Esophagus mucosa (tissue), 1 donor: ENCODE results near the gene CERT1. TPM values are rescaled to one million over a fixed set of nuclear protein-coding genes. Genes with fewer than 3 reads are reported as not detected.
"Not testable (repeated sequence)": the region's sequence is repeated elsewhere in the genome, so short reads cannot be mapped to it uniquely, and the experiment has no call there.

Experiments used
- ATAC-seq: fragments of 200-7000 bp; cut with Tn5 transposase; one replicate; pipeline ENCODE4 v1.9.1; 2020
- total RNA-seq: library from RNA; stranded (reverse); gene quantifications from one replicate; pipeline ENCODE4 v1.2.4, GENCODE V29; 2023
- donor health status: DM: yes; HTN: yes; CAD: no.

The CERT1 gene
- total RNA-seq, 1 donor from 2014 or later: 27.6 TPM

DNA sequence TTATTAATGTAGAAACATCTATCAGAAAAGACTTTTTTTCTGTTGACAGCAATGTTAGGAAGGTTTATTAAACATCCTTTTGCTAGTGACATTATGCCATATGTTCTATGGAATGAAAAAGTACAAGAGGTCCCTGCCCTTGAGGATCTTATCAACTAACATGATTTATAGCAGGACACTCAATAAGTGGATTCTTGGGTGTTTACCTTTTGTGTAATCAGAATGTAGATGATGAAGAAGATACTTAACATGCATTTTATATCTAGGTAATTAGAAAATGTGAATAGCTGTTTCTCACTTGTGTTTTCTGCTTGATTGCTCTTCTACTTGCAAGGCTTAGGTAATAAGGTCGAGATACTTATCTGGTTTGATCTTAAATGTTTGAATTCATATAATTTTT, 169.5 kb downstream of the CERT1 start:
- ATAC-seq: no peak

DNA sequence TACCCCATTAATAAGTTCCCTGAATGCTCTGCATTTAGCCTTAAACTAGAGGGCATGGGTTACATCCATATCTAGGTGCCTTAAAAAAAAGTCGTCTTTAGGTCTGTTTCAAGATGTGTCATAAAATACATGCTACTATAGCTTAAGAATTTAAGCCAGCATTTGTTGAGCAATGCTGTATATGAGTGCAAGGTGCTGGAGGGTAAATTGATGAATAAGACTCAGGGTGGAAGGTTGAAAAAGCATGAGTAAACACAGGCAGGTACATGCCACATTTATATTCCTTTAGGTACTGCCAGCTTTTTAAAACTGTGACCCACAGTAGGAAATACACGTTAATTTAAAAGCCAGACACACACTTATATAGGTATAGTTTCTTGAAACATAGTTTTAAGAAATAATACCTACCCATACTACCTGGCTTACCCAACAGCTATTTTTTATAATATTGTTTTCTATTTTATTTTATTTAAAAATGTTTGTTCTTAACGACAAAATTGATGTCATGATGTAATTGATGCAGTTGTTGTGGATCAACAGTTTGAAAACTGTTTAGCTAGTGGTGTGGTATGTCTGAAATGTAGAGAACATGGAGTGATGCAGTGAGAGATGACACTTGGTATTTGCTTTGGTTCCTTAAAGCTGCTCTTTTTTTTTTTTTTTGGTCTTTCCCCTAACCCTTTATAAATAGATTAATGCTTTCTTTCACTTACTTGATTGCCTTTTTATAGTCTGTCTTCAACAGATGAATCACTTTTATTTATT, 170.5 kb downstream of the CERT1 start:
- peak; percentile 57 for ATAC-seq

DNA sequence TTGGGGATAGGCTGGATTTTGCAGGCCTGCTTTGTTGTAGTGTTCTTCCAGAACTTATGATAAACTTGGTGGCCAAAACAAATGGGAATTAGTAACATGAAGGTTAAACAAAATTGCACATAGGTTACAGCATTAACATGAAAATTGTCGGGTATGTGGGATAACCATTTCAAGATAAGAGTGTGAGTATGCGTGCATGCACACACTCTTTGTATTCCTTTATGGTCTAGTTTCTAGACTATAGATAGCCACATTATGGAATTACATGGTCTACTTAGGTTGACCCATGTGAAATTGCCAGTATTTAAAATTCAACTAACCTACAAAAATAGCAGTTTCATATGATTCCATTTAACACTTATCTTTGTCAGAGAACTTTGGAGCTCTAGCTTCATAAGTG, 173.0 kb downstream of the CERT1 start:
- no peak for ATAC-seq

DNA sequence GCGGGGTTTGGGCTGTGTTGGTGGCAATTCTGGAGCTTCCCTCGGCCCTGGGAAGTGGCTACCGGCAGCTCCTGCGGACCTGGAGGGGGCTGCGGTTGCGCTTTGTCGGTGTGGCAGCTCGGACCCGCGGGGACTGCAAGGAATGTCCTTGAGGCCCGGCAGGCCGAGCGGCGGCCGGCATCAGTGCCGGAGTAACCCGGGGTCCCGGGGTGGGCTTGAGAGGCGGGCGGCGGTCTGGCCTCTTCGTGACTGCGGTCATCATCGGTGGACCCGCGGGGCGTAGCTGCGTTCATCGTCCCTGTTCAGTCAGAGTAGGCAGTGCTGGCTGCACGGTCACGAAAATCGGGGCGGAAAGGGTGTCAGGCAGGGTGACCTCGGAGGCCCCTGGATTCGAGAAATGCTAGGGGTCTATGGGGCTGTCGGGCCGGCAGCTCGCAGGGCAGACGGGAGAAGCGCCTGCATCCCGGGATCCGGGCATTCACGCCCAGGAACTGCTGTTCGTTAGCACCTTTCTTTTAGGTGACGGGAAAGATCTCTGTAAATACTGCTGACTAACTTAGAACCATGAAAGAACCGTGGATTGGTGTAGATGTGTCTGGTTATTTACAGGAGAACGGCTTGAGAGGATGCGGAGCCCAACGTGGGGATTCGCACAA, 173.9 kb downstream of the CERT1 start:
- no peak for ATAC-seq

DNA sequence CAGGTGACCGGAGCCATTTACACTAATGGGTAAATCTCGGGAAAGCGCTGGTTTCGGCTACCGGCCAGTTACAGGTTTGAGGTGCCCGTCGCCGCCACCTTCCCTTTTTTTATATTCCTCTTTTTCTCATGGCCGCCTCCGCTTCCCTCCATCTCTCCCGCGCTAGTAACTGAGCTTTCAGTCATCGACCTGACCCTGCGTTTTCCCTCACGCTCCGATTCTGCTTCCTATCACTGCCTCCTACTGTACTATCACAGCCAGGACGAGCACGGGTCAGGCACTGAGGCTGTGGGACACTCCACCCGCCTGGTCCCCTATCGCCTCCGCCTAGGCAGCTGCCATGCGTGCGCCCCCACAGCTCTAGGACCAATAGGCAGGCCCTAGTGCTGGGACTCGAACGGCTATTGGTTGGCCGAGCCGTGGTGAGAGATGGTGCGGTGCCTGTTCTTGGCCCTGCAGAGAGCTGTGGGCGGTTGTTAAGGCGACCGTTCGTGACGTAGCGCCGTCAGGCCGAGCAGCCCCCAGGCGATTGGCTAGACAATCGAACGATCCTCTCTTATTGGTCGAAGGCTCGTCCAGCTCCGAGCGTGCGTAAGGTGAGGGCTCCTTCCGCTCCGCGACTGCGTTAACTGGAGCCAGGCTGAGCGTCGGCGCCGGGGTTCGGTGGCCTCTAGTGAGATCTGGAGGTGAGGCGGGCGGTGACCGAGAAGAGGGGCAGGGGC, 174.7 kb downstream of the CERT1 start, which contains the start of gene HMGCR:
Gene HMGCR, plus strand, starts transcription at position 606 of the 722 bp plus-strand sequence. CDS start 5,386 bp downstream, outside the sequence.
- peak; percentile 98 for ATAC-seq

DNA sequence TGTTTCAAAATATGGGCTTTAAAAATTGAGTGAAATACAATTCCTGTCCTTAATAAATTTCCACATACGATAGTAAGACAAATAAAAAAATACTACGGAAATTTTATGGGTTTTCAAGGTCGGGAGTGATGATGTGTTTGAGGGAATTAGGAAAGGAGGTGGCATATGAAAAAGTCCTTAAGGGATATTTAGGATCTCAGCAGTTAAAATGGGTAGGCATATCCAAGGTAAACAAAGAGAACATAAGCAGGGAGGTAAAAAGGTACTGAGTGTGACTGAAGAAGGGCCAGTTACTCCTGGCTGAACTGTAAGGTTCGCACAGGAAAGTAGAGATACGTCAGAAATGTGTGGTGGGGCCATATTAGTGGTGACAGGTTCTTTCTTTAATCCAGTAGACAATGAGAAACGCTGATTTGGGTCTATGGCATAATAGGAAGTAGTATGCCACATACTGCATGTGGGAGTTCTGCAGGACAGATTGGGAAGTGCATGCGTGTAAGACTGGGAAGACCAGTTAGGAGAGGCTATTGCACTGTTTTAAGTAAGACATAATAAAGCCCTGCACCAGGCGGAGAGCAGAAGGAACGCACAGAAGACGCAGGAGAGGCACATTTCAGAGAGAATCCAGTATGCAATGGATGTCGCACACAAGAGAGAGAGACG, 175.3 kb downstream of the CERT1 start:
- peak; percentile 81 for ATAC-seq

DNA sequence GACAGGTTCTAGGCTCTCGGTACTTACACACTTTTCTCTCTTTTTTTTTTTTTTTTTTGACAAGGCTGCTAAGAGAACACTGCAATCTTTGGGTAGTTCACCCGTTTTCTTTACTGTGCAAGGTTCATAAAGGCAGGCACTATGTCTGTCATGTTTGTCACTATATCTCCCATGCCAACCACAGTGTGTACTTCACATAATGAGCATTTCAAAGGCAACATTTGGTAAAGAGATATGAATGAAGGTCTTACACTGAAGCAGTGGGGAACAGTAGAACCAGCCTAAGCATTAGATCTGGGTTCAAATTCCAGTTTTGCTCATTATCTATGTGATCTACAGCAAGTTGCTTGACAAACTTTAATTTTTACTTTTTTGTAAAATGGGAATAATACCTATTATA, 175.9 kb downstream of the CERT1 start:
- no peak for ATAC-seq

DNA sequence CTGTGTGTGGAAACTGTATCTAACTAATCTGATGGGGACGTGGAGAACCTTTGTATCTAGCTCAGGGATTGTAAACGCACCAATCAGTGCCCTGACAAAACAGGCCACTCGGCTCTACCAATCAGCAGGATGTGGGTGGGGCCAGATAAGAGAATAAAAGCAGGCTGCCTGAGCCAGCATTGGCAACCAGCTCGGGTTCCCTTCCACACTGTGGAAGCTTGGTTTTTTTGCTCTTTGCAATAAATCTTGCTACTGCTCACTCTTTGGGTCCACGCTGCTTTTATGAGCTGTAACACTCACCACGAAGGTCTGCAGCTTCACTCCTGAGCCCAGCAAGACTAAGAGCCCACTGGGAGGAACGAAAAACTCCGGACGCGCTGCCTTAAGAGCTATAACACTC, 177.0 kb downstream of the CERT1 start:
- ATAC-seq: not testable (repeated sequence)

DNA sequence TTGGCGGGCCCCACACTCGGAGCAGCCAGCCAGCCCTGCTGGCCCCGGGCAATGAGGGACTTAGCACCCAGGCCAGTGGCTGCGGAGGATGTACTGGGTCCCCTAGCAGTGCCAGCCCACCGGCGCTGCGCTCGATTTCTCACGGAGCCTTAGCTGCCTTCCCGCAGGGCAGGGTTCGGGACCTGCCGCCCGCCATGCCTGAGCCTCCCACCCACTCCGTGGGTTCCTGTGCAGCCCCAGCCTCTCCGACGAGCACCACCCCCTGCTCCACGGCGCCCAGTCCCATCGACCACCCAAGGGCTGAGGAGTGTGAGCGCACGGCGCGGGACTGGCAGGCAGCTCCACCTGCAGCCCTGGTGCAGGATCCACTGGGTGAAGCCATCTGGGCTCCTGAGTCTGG, 177.7 kb downstream of the CERT1 start:
- ATAC-seq: not testable (repeated sequence)

DNA sequence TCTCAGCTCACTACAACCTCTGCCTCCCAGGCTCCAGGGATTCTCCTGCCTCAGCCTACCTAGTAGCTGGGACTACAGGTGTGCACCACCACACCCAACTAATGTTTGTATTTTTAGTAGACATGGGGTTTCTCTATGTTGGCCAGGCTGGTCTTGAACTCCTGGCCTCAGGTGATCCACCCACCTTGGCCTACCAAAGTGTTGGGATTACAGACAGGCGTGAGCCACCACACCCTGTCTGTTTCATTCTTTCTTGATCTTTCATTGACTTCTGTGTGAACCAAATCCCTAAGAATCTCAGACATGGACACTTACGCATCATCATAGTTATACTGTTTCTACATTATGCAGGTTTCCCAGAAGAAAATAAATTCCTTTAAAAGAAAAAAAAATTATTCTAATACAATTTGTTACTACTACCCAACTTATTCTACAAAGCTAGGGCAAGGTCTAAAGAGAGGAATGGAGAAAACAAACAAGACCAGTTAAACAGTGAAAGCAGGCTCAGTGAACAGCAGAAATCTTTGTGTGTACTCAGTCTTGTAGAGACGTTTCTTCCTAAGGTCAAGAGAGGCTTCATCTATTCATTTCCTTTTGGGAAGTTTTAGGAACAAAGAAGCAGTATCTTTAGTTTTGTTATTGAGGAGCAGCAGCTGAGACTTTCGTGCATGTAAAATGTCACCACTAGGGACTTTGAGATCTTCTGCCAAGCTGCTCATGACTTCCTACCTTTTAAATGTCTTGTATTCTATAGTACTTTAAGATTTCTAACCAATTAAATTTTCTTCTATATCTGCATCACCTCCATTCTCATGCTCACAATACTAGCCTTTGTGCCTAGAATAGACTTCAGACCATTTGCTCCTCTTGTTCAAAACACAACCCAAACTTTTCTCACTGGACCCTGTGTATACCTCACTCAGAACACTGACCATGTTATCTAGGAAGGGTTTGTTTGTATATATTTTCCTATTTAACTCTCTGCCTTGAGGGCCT, 180.0 kb downstream of the CERT1 start:
- ATAC-seq: no peak

DNA sequence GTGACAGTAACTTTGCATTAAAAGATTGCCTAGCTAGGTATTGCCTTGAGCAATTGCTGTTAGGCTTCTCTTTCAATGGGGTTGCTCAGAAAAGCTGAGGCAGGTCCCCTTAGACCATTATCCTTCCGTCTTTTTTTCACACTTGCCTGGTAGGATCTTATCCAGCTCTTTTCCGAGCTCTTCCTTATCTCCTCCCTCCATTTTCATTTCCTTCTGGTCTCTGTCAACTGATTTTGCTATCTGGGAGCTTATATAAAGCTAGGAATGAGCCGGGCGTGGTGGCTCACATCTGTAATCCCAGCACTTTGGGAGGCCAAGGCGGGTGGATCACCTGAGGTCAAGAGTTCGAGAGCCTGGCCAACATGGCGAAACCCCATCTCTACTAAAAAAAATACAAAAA, 181.0 kb downstream of the CERT1 start:
- ATAC-seq: no peak

Other genes with a start within 250 kb of the CERT1 start
- 114 TPM for gene HMGCR, start 174.4 kb downstream of the CERT1 start, total RNA-seq
- 11.2 TPM for gene POLK, start 262 bp upstream of the CERT1 start, total RNA-seq
- gene ANKDD1B, start 99.8 kb upstream of the CERT1 start, total RNA-seq: 0.28 TPM
- gene POC5, start 205.8 kb upstream of the CERT1 start, total RNA-seq: 5.5 TPM